HG03139 (cell line): Measurements from ENCODE around the gene DNAJB4.

Experiments used
- ATAC-seq: cut with Tn5 transposase; IDR thresholded peaks from one replicate; pipeline ENCODE4 v1.9.1; 2021; ENCODE audit not compliant: unreplicated experiment

Gene DNAJB4

GRCh38 chr1:78036450-78036849, 31.7 kb downstream of the DNAJB4 start:
- ATAC-seq, result no peak

- ATAC-seq, result no peak
These were observed 33.3 kb downstream of the DNAJB4 start for GRCh38 chr1:78038071-78038470.

GRCh38 chr1:78038491-78038939, 33.8 kb downstream of the DNAJB4 start:
- no peak for ATAC-seq

- no peak for ATAC-seq
These were observed 35.8 kb downstream of the DNAJB4 start for GRCh38 chr1:78040484-78041089.

- no peak for ATAC-seq
These were observed 38.7 kb downstream of the DNAJB4 start for GRCh38 chr1:78043436-78043835.

- no peak for ATAC-seq
These were observed 40.2 kb downstream of the DNAJB4 start for GRCh38 chr1:78044796-78045562.

GRCh38 chr1:78045563-78045925, 40.8 kb downstream of the DNAJB4 start:
- ATAC-seq, result no peak

- ATAC-seq, result no peak
These were observed 41.4 kb downstream of the DNAJB4 start, which contains the start of gene GIPC2 for GRCh38 chr1:78045926-78046778. GIPC2 (plus strand) TSS chr1:78045966; CDS start chr1:78046095, 129 bp downstream.

- no peak for ATAC-seq
These were observed 42.4 kb downstream of the DNAJB4 start for GRCh38 chr1:78047106-78047505.

GRCh38 chr1:78047631-78048030, 42.9 kb downstream of the DNAJB4 start:
- no peak for ATAC-seq

- ATAC-seq, result no peak
These were observed 43.7 kb downstream of the DNAJB4 start for GRCh38 chr1:78048446-78048845.

- ATAC-seq, result no peak
These were observed 44.7 kb downstream of the DNAJB4 start for GRCh38 chr1:78049396-78049795.

GRCh38 chr1:78051005-78051404, 46.3 kb downstream of the DNAJB4 start:
- no peak for ATAC-seq

- ATAC-seq, result no peak
These were observed 48.1 kb downstream of the DNAJB4 start for GRCh38 chr1:78052685-78053405.

- ATAC-seq, result no peak
These were observed 48.8 kb downstream of the DNAJB4 start for GRCh38 chr1:78053498-78053897.

- ATAC-seq, result no peak
These were observed 49.8 kb downstream of the DNAJB4 start for GRCh38 chr1:78054559-78054958.

GRCh38 chr1:78054972-78055371, 50.2 kb downstream of the DNAJB4 start:
- no peak for ATAC-seq

GRCh38 chr1:78055565-78056132, 50.9 kb downstream of the DNAJB4 start:
- ATAC-seq, result no peak

- no peak for ATAC-seq
These were observed 53.9 kb downstream of the DNAJB4 start for GRCh38 chr1:78058670-78059069.

- peak; percentile 69 for ATAC-seq
These were observed 56.3 kb downstream of the DNAJB4 start for GRCh38 chr1:78060857-78061563.
